WERI-Rb-1 (cell line): ENCODE measurements around the gene PGAP6.
A peak's percentile ranks its signal among the peaks of the same experiment; 100 is the strongest.

ENCODE experiments used
- DNase-seq: peaks from one replicate; pipeline ENCODE4 v3.0.0-alpha.2; 2020
- H3K27ac ChIP-seq: fragments of 250-450 bp; sonication (Bioruptor Pico); 2 replicates; pipeline ENCODE4 v1.5.1; 2020; ENCODE audit warnings: mild to moderate bottlenecking, moderate library complexity
- H3K27me3 ChIP-seq: fragments of 250-450 bp; sonication (Bioruptor Pico); 2 replicates; pipeline ENCODE4 v1.5.1; 2021; ENCODE audit warnings: mild to moderate bottlenecking, low read depth, moderate library complexity; ENCODE audit not compliant: insufficient read depth, severe bottlenecking
- H3K36me3 ChIP-seq: fragments of 250-450 bp; sonication (Bioruptor Pico); 2 replicates; pipeline ENCODE4 v1.5.1; 2020; ENCODE audit warnings: mild to moderate bottlenecking, moderate library complexity
- H3K4me3 ChIP-seq: 2 replicates; pipeline ENCODE4 v1.5.1; 2011; ENCODE audit warnings: low read depth, mild to moderate bottlenecking, control low read depth, low read length
- H3K9me3 ChIP-seq: fragments of 250-450 bp; sonication (Bioruptor Pico); 2 replicates; pipeline ENCODE4 v1.5.1; 2021; ENCODE audit warnings: mild to moderate bottlenecking, moderate library complexity; ENCODE audit not compliant: severe bottlenecking
- CTCF ChIP-seq: IDR thresholded peaks from 2 replicates; pipeline ENCODE4 v1.5.1; 2011; ENCODE audit warnings: low read depth, mild to moderate bottlenecking, control low read depth, inconsistent platforms, low read length

The PGAP6 gene

DNA sequence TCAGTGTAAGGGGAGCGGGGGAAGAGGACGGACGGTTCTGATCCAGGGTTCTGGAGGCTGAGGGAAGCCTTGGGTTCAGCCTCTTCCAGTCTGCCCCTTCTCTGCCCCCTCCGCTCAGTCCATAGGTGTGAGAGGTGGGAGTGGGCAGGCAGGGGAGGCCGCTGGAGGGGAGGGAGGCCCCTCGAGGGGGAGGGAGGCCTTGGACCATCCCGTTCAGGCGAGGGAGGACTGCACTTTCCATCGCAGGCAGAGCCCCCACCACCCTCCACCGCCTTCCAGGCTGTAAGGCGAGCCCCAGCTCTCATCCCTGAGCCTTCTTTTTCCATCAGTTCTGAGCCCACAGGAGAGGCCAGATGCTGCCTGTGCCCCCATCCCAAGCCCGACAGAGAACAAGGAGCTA, 25.0 kb downstream of the PGAP6 start:
- no peak for TF ChIP-seq CTCF
- Histone ChIP-seq H3K9me3 (no peaks in the 10 kb centered on the region), H3K4me3 (no peak overlapping the region), H3K27ac (no peak overlapping the region), H3K36me3 (no peaks in the 10 kb centered on the region; the same call in none of the 2 replicates), H3K27me3 (no peaks in the 10 kb centered on the region)
- no peak for DNase-seq

DNA sequence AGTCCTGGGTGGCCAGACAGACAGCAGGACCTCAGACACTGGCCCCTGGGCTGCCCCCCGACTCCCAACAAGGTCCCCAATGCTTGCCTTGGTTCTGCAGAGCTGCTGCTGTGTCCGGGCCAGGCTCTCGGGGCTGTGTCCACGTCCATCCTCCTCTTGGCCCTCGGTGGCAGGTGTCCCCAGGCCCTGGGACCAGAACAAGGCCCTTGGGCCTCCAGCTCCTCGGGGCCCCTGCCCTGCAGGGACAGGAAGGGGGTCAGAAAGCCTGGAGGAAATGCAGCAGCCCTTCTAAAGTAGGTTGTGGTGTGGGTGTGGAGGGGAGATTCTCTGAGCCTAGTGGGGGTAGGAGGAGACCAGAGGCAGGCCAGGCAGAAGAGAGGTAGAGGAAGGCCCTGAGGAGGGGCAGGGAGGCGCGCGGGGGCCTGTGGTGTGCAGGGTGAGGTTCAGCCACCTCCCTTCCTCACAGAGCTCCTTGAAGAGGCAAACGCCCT, 26.8 kb downstream of the PGAP6 start:
- DNase-seq: no peak
- Histone ChIP-seq H3K4me3 (no peak overlapping the region), H3K36me3 (peaks cover 11% of the 10 kb centered on the region), H3K27ac (no peak overlapping the region), H3K27me3 (no peaks in the 10 kb centered on the region), H3K9me3 (no peaks in the 10 kb centered on the region)
- TF ChIP-seq CTCF: no peak

- TF ChIP-seq CTCF: no peak
- no peaks in the 10 kb centered on the region for H3K27me3 ChIP-seq
Observed at GRCh38 chr16:354291-354881, 27.4 kb downstream of the PGAP6 start.

DNA sequence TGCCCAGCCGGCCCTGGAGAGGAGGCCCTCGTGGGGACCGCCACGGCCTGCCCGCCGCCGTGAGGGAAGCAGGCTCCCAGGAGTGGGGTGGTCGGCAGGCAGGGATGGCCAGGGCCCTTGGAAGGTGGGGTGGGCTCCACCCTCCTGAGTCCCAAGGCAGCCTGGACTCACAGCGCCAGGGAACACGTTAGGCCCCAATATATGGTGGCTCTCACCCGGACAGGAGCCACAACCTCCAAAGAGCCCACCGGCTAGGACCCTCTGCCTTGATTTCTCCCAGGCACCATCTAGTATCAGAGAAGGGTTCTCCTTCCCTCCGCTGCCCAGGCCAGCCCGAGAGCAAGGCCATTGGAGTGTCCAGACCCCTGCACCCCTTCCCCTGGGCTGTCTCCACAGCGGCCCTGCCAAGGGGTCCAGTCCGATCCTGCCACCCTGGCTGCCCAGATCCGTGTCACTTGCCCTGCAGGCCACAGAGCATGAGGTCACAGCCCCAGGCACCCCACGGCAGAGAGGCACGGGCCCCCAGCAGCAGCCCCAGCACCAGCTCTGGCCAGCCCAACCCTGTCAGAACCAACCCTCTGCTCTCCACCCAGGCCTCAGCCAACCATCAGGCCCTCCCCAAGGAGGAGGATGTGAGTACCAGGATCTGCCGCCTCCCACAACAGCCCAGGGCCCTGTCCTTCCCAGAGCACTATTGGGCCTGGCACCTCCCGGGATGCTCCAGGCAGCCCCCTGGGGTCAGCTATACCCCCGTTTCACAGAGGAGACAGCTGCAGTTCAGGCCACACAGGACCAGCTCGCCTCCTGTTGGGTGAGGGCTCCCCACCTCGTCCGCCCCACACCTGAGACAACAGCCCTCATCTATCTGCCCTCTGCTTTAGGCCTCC, 28.1 kb downstream of the PGAP6 start:
- H3K4me3 ChIP-seq: peak overlapping the region; percentile 37
- peak overlapping the region; percentile 56 for H3K27ac ChIP-seq
- no peak for TF ChIP-seq CTCF
- H3K36me3 ChIP-seq: peaks cover 17% of the 10 kb centered on the region
- no peaks in the 10 kb centered on the region for H3K27me3 ChIP-seq
- no peaks in the 10 kb centered on the region for H3K9me3 ChIP-seq
- DNase-seq: no peak

More at GRCh38 chr16:354291-354881, 27.4 kb downstream of the PGAP6 start:
- DNase-seq: no peak
- H3K27ac ChIP-seq: no peak overlapping the region
- peaks cover 14% of the 10 kb centered on the region for H3K36me3 ChIP-seq
- no peak overlapping the region for H3K4me3 ChIP-seq
- H3K9me3 ChIP-seq: no peaks in the 10 kb centered on the region

GRCh38 chr16:352547-353403, 29.0 kb downstream of the PGAP6 start, which contains the start of gene AXIN1:
TSS of gene AXIN1 (minus strand) at chr16:352723. CDS start at chr16:347025, 5,698 bp downstream.
- no peaks in the 10 kb centered on the region for H3K27me3 ChIP-seq
- peaks cover 22% of the 10 kb centered on the region for H3K36me3 ChIP-seq
- peak within 1 kb of the TSS; percentile 56 for H3K27ac ChIP-seq
- peak; percentile 46 for TF ChIP-seq CTCF
- H3K9me3 ChIP-seq: no peaks in the 10 kb centered on the region
- peak; percentile 100 for DNase-seq
- H3K4me3 ChIP-seq: peak within 1 kb of the TSS; percentile 62
